ENCODE data around the gene DNAJC1.

Gene DNAJC1

DNA sequence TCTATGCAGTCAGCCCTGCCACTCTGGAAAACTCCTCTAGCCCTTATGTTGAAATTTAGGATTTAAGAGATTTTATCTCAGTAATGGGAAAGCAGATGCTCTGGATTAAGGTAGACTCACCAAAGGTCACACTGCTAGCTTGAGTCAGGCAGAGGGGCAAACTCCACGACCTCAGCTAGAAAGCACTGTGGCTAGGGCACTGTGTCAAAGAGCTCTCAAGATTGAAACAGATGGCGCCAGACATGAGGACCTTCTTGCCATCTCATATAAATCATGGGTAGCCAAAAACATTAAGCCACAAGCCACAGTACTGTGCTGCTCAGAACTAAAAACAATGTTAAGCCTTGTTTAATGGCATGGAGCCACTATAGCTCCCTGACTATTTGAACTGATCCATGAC, 188.7 kb downstream of the DNAJC1 start:
- TF ChIP-seq, protein P1, sequence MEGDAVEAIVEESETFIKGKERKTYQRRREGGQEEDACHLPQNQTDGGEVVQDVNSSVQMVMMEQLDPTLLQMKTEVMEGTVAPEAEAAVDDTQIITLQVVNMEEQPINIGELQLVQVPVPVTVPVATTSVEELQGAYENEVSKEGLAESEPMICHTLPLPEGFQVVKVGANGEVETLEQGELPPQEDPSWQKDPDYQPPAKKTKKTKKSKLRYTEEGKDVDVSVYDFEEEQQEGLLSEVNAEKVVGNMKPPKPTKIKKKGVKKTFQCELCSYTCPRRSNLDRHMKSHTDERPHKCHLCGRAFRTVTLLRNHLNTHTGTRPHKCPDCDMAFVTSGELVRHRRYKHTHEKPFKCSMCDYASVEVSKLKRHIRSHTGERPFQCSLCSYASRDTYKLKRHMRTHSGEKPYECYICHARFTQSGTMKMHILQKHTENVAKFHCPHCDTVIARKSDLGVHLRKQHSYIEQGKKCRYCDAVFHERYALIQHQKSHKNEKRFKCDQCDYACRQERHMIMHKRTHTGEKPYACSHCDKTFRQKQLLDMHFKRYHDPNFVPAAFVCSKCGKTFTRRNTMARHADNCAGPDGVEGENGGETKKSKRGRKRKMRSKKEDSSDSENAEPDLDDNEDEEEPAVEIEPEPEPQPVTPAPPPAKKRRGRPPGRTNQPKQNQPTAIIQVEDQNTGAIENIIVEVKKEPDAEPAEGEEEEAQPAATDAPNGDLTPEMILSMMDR (conservative IDR thresholded peaks at IDR 0.05; ENCODE audit: low read depth) = no peak
- H3K27ac ChIP-seq = no peak overlapping the region
- no peak for DNase-seq (ENCODE audit: low spot score)
- ChIA-PET POLR2A (ENCODE audit: low non-redundant PET) (no interaction called here), CTCF (no interaction called here)

DNA sequence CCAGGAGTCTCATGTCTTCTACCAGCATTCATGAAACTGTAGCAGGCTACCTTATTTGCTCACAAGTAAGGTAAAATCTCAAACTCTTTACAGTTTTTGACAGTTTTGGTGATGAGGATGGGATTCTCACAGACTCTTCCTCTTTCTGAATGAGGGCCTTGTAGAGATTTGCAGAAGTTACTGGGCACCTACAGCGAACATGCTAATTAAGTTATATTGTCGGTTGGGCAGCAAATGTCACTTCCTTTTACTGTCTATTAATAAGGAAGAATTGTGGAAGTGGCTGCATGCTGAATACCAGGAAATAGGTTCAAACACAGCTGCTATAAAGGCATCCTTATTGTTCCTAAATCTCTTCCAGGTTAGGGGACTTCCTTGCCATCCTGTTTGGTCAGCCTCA, 189.6 kb downstream of the DNAJC1 start:
- TF ChIP-seq, protein P1 (conservative IDR thresholded peaks at IDR 0.05; ENCODE audit: low read depth) = no peak
- no peak overlapping the region for H3K27ac ChIP-seq
- no peak for DNase-seq (ENCODE audit: low spot score)
- CTCF ChIA-PET = no interaction called here
- POLR2A ChIA-PET (ENCODE audit: low non-redundant PET) = no interaction called here

DNA sequence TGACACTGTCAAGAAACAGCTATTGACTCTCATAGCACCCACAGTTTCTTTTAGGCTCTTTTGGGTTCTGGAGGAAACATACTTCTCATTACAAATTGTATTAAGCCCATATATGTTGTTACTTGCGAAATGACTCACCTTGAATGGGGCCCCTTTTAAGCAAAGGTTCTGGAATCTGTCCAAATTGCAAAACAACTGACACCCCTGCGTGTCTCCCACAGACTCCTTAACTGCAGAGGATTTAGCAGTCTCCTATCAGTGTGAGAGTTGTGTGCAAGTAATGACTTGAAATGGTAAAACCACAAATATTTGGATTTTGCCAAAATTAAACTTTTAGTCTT, 192.3 kb downstream of the DNAJC1 start:
- peak; percentile 36 for DNase-seq (ENCODE audit: low spot score)
- ChIA-PET CTCF (no interaction called here), POLR2A (ENCODE audit: low non-redundant PET) (no interaction called here)
- TF ChIP-seq, protein P1 (conservative IDR thresholded peaks at IDR 0.05; ENCODE audit: low read depth) = no peak
- H3K27ac ChIP-seq = no peak overlapping the region

DNA sequence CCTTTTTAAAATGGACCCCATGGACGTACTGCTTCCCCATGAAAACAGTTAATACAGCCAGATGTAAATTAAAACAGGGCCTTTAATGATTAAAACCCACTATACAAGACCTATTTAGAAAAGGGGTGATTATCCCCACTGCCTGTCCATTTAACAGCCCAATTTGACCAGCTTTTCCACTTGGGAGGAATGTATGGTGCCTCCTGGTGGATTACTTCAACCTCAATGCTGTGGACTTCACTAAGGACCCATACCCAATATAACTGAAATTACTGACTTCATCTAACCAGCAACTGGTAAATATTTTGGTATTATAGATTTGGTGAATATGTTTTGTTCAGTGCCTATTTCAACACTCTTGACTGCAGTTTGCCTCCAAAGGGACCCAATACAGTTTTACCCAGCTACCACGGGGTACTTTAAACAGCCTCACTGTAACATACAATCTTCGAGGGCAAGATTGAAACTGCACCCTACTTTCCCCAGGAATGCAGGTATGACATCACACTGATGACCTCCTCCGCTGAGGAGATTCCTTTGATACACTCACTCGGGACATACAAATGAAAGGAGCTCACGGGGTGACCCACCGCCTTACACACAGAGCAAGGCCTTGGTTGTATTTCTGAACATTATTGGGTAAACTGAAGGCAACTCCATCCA, 192.8 kb downstream of the DNAJC1 start:
- DNase-seq (ENCODE audit: low spot score) = peak; percentile 42
- CTCF ChIA-PET = no interaction called here
- no peak overlapping the region for H3K27ac ChIP-seq
- POLR2A ChIA-PET (ENCODE audit: low non-redundant PET) = no interaction called here
- TF ChIP-seq, protein P1 (conservative IDR thresholded peaks at IDR 0.05; ENCODE audit: low read depth) = no peak

DNA sequence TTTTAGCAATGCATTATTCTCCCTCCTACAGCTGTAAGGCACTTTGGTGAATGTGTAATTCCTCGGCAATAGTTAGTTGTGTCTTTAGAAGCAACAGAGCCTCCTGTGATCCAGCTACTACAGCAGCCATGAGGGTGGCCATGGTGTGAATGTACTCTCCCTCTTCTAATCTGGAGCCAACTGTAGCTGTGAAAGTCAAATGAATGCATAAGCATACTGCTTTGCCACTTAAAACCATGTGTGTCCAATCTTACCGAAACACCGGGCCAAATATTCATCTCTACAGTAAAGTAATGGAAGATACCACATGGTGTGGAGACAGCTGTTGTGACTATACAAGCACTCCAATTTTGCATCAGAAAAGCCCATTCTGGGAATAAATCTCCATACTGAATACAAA, 195.0 kb downstream of the DNAJC1 start:
- POLR2A ChIA-PET (ENCODE audit: low non-redundant PET) = no interaction called here
- CTCF ChIA-PET = no interaction called here
- H3K27ac ChIP-seq = no peak overlapping the region
- TF ChIP-seq, protein P1 (conservative IDR thresholded peaks at IDR 0.05; ENCODE audit: low read depth) = no peak
- no peak for DNase-seq (ENCODE audit: low spot score)

DNA sequence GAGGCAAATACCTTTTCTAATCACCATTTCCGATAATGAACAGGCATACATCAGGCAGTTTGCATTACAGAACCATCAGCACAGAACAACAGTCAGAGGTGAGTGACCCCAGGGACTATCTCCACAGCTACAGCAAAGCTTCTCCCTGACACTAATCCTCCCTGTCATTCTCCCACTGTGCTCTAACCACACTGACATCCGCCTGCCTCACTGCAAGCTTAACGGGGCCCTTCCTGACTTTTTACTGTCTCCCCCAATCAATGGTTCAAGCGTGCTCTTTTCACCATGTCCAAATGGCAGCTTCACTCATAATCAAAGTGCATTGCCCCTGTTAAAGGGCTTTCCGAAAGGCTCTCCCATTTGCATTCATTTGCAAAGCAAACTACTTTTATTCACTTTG, 196.3 kb downstream of the DNAJC1 start:
- ChIA-PET CTCF (no interaction called here), POLR2A (ENCODE audit: low non-redundant PET) (no interaction called here)
- DNase-seq (ENCODE audit: low spot score) = no peak
- TF ChIP-seq, protein P1 (conservative IDR thresholded peaks at IDR 0.05; ENCODE audit: low read depth) = no peak
- H3K27ac ChIP-seq = no peak overlapping the region

DNA sequence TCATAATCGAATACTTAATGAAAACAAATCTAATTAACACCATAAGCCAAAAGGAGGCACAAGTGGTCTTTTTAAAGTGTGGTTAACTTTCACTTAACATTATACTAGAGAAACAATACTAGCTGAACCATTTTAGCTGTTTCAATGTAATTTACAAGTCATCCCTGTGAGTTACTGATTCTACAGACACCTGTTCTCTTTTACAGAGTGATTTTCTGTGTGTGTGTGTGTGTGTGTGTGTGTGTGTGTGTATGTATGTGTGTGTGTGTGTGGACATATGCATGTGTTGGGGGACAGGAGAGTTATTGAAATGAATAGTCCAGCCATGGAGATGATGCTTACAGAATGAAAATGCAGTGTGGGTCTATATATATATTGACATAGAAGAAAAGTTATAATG, 200.2 kb downstream of the DNAJC1 start:
- ChIA-PET POLR2A (ENCODE audit: low non-redundant PET) (no interaction called here), CTCF (no interaction called here)
- TF ChIP-seq, protein P1 (conservative IDR thresholded peaks at IDR 0.05; ENCODE audit: low read depth) = no peak
- no peak for DNase-seq (ENCODE audit: low spot score)
- no peak overlapping the region for H3K27ac ChIP-seq
